ENCODE measurements around the gene PLPPR1.
"Not testable (repeated sequence)": the region's sequence is repeated elsewhere in the genome, so short reads cannot be mapped to it uniquely, and the experiment has no call there.

PLPPR1 gene

GRCh38 chr9:101117161-101117560 is 88.6 kb downstream of the PLPPR1 start:
- no peak for TF ChIP-seq CTCF (IDR thresholded peaks at IDR 0.05; ENCODE audit: low read depth, low read length)
- DNase-seq (ENCODE audit: extremely low read depth, low read depth), result no peak

GRCh38 chr9:101119206-101119819 is 90.8 kb downstream of the PLPPR1 start:
- DNase-seq (ENCODE audit: extremely low read depth, low read depth), result no peak
- peak; percentile 47 for TF ChIP-seq CTCF (IDR thresholded peaks at IDR 0.05; ENCODE audit: low read depth, low read length)

GRCh38 chr9:101121836-101122399 is 93.4 kb downstream of the PLPPR1 start:
- no peak for DNase-seq (ENCODE audit: extremely low read depth, low read depth)
- no peak for TF ChIP-seq CTCF (IDR thresholded peaks at IDR 0.05; ENCODE audit: low read depth, low read length)

GRCh38 chr9:101126556-101126955 is 98.0 kb downstream of the PLPPR1 start:
- no peak for DNase-seq (ENCODE audit: extremely low read depth, low read depth)
- TF ChIP-seq CTCF (IDR thresholded peaks at IDR 0.05; ENCODE audit: low read depth, low read length), result no peak

- not testable (repeated sequence) for DNase-seq (ENCODE audit: extremely low read depth, low read depth)
Measured at GRCh38 chr9:101127369-101127768, 98.8 kb downstream of the PLPPR1 start.

GRCh38 chr9:101128623-101129022 is 100.1 kb downstream of the PLPPR1 start:
- TF ChIP-seq CTCF (IDR thresholded peaks at IDR 0.05; ENCODE audit: low read depth, low read length), result no peak

GRCh38 chr9:101130054-101130453 is 101.5 kb downstream of the PLPPR1 start:
- no peak for DNase-seq (ENCODE audit: extremely low read depth, low read depth)
- no peak for TF ChIP-seq CTCF (IDR thresholded peaks at IDR 0.05; ENCODE audit: low read depth, low read length)

More at GRCh38 chr9:101128623-101129022, 100.1 kb downstream of the PLPPR1 start:
- DNase-seq (ENCODE audit: extremely low read depth, low read depth), result no peak

- DNase-seq (ENCODE audit: extremely low read depth, low read depth), result no peak
- no peak for TF ChIP-seq CTCF (IDR thresholded peaks at IDR 0.05; ENCODE audit: low read depth, low read length)
Measured at GRCh38 chr9:101131326-101131725, 102.8 kb downstream of the PLPPR1 start.
